Gastrocnemius medialis (tissue), 4 donors: Measurements from ENCODE around the gene ASB16.

Experiments
- POLR2A ChIP-seq, 2 donors: fragments of 450-650 bp; IDR thresholded peaks; one replicate each; pipeline ENCODE4 v1.6.1; 2017; ENCODE audit warnings: antibody characterized with exemption in 2 of 2, mild to moderate bottlenecking in 2 of 2, moderate library complexity in 2 of 2
- TF ChIP-seq, protein P1 (sequence below), 5 experiments: fragments of 450-650 bp in 3 of 5; fragments of 200-600 bp in 2 of 5; sonication (generic) in 2 of 5; IDR thresholded peaks in 4 of 5; conservative IDR thresholded peaks in 1 of 5; 1 replicate in 4 of 5; 2 replicates in 1 of 5; pipeline ENCODE4 v1.5.1; 2016 to 2019; ENCODE audit warnings: antibody characterized with exemption in 5 of 5, mild to moderate bottlenecking in 3 of 5, moderate library complexity in 3 of 5

GRCh38 chr17:44192750-44193149, 22.2 kb downstream of the ASB16 start:
- no peak for TF ChIP-seq POLR2A (IDR thresholded peaks at IDR 0.05)
- TF ChIP-seq, protein P1, sequence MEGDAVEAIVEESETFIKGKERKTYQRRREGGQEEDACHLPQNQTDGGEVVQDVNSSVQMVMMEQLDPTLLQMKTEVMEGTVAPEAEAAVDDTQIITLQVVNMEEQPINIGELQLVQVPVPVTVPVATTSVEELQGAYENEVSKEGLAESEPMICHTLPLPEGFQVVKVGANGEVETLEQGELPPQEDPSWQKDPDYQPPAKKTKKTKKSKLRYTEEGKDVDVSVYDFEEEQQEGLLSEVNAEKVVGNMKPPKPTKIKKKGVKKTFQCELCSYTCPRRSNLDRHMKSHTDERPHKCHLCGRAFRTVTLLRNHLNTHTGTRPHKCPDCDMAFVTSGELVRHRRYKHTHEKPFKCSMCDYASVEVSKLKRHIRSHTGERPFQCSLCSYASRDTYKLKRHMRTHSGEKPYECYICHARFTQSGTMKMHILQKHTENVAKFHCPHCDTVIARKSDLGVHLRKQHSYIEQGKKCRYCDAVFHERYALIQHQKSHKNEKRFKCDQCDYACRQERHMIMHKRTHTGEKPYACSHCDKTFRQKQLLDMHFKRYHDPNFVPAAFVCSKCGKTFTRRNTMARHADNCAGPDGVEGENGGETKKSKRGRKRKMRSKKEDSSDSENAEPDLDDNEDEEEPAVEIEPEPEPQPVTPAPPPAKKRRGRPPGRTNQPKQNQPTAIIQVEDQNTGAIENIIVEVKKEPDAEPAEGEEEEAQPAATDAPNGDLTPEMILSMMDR (IDR thresholded peaks at IDR 0.05 in 4 of 5, conservative IDR thresholded peaks at IDR 0.05 in 1 of 5) = no peak
